Liver (tissue), 9 donors: ENCODE measurements around the gene STARD3. TPM values are rescaled to one million over a fixed set of nuclear protein-coding genes. Genes with fewer than 3 reads are reported as not detected.

Experiments
- DNase-seq: peaks from one replicate; pipeline ENCODE4 v3.0.0-alpha.2; 2017; ENCODE audit warnings: low spot score
- H3K27ac ChIP-seq, 2 donors: one replicate each; pipeline ENCODE4 v1.7.0; 2013; ENCODE audit warnings: inconsistent platforms in 2 of 2, low read length in 2 of 2, control low read depth in 1 of 2, low read depth in 1 of 2, mild to moderate bottlenecking in 1 of 2
- H3K27me3 ChIP-seq, 4 donors: one replicate each; pipeline versions ENCODE4 v1.6.1 to v1.7.0; 2013; ENCODE audit warnings: low read length in 3 of 4, inconsistent platforms in 1 of 4, mild to moderate bottlenecking in 1 of 4, moderate library complexity in 1 of 4; ENCODE audit not compliant: control insufficient read depth in 4 of 4, insufficient read depth in 4 of 4
- H3K36me3 ChIP-seq, 4 donors: one replicate each; pipeline versions ENCODE4 v1.6.1 to v1.7.0; 2013; ENCODE audit warnings: low read length in 3 of 4, mild to moderate bottlenecking in 3 of 4, low read depth in 1 of 4, moderate library complexity in 1 of 4; ENCODE audit not compliant: control insufficient read depth in 4 of 4, insufficient read depth in 3 of 4
- H3K4me1 ChIP-seq, 4 donors: one replicate each; pipeline versions ENCODE4 v1.6.1 to v1.7.0; 2013; ENCODE audit warnings: low read length in 3 of 4, mild to moderate bottlenecking in 3 of 4, moderate library complexity in 1 of 4; ENCODE audit not compliant: control insufficient read depth in 4 of 4, insufficient read depth in 4 of 4
- H3K4me3 ChIP-seq, 3 donors: one replicate each; pipeline versions ENCODE4 v1.6.1 to v1.7.0; 2013; ENCODE audit warnings: low read length in 3 of 3, control low read depth in 1 of 3, low read depth in 1 of 3, mild to moderate bottlenecking in 1 of 3
- H3K9ac ChIP-seq, 2 donors: one replicate each; pipeline ENCODE4 v1.7.0; 2013; ENCODE audit warnings: low read length in 2 of 2, mild to moderate bottlenecking in 2 of 2, moderate library complexity in 2 of 2, control low read depth in 1 of 2, low read depth in 1 of 2
- H3K9me3 ChIP-seq, 4 donors: one replicate each; pipeline versions ENCODE4 v1.6.1 to v1.7.0; 2013; ENCODE audit warnings: low read length in 3 of 4; ENCODE audit not compliant: control insufficient read depth in 4 of 4
- ATF3 ChIP-seq: IDR thresholded peaks from 2 replicates; pipeline ENCODE4 v1.6.1; 2016; ENCODE audit warnings: antibody characterized with exemption
- CTCF ChIP-seq: fragments of 150-350 bp; IDR thresholded peaks from 2 replicates; pipeline ENCODE4 v1.5.1; 2017; ENCODE audit warnings: improper control_type of control experiment, low read depth, low read length; ENCODE audit not compliant: missing input control
- EGR1 ChIP-seq, 2 donors: IDR thresholded peaks; 2 replicates each; pipeline ENCODE4 v1.6.1; 2016 to 2018; ENCODE audit warnings: antibody characterized with exemption in 2 of 2, low read depth in 2 of 2
- FOXA1 ChIP-seq: IDR thresholded peaks from 2 replicates; pipeline ENCODE4 v1.6.1; 2016; ENCODE audit warnings: antibody characterized with exemption
- GABPA ChIP-seq, 2 donors: IDR thresholded peaks in 1 of 2; conservative IDR thresholded peaks in 1 of 2; 2 replicates each; pipeline ENCODE4 v1.6.1; 2016; ENCODE audit warnings: antibody characterized with exemption in 2 of 2, mild to moderate bottlenecking in 1 of 2, moderate library complexity in 1 of 2
- HNF4A ChIP-seq, 2 donors: conservative IDR thresholded peaks; 2 replicates each; pipeline ENCODE4 v1.6.1; 2016; ENCODE audit warnings: antibody characterized with exemption in 2 of 2, mild to moderate bottlenecking in 2 of 2
- HNF4G ChIP-seq: IDR thresholded peaks from 2 replicates; pipeline ENCODE4 v1.6.1; 2016; ENCODE audit warnings: antibody characterized with exemption
- JUND ChIP-seq, 2 donors: IDR thresholded peaks; 2 replicates each; pipeline ENCODE4 v1.6.1; 2016; ENCODE audit warnings: antibody characterized with exemption in 2 of 2
- MAX ChIP-seq: IDR thresholded peaks from 2 replicates; pipeline ENCODE4 v1.6.1; 2016; ENCODE audit warnings: antibody characterized with exemption
- NR2F2 ChIP-seq: IDR thresholded peaks from 2 replicates; pipeline ENCODE4 v1.6.1; 2016; ENCODE audit warnings: antibody characterized with exemption
- RAD21 ChIP-seq, 2 donors: IDR thresholded peaks; 2 replicates each; pipeline ENCODE4 v1.6.1; 2016; ENCODE audit warnings: antibody characterized with exemption in 2 of 2, mild to moderate bottlenecking in 2 of 2
- RXRA ChIP-seq, 2 donors: IDR thresholded peaks; 2 replicates each; pipeline ENCODE4 v1.6.1; 2017 to 2018; ENCODE audit warnings: antibody characterized with exemption in 2 of 2, mild to moderate bottlenecking in 1 of 2
- SP1 ChIP-seq: IDR thresholded peaks from 2 replicates; pipeline ENCODE4 v1.6.1; 2018; ENCODE audit warnings: antibody characterized with exemption, mild to moderate bottlenecking
- TAF1 ChIP-seq: conservative IDR thresholded peaks from 2 replicates; pipeline ENCODE4 v1.6.1; 2016; ENCODE audit warnings: antibody characterized with exemption, mild to moderate bottlenecking
- ZBTB33 ChIP-seq: IDR thresholded peaks from 2 replicates; pipeline ENCODE4 v1.6.1; 2016; ENCODE audit warnings: antibody characterized with exemption
- WGBS: extraction: QIAGEN DNeasy Blood & Tissue Kit; methylation state at CpG from one replicate; pipeline ENCODE4 v1.1.7; 2013; 5-methylcytosine and 5-hydroxymethylcytosine counted together
- polyA plus RNA-seq, 2 donors: library from polyadenylated mRNA; stranded (reverse) in 1 of 2; unstranded in 1 of 2; fragments of 200-250 nt in 1 of 2; fragments of >200 nt in 1 of 2; fragmentation: Nextera tagmentation in 1 of 2; extraction: Ambion mirVana in 1 of 2; gene quantifications; one replicate each; pipeline versions ENCODE4 v1.2.1 to v1.2.3, GENCODE V29; 2013 to 2015
- total RNA-seq, 2 donors: library from RNA; depleted of rRNA; stranded (reverse); fragments of >200 nt; gene quantifications; one replicate each; pipeline ENCODE4 v1.2.3, GENCODE V29; 2014
- donor health status: healthy.
- donor health status: healthy.
- donor health status: healthy.
- donor health status: healthy.
- donor health status: healthy.

STARD3 gene
- total and polyA plus RNA-seq, 4 donors, result 15.0 to 34.0 (median 23.2) TPM

GRCh38 chr17:39600997-39601597 lies 35.8 kb upstream of the STARD3 start:
- peaks cover 9 to 24% (median 14%) of the 10 kb centered on the region in 4 donors for H3K4me1 ChIP-seq
- no peak overlapping the region for H3K4me3 ChIP-seq
- 11% methylated on average over 21 of the region's 21 CpGs for WGBS
- H3K9ac ChIP-seq, result no peak overlapping the region
- no peak for DNase-seq
- H3K36me3 ChIP-seq, result no peaks in the 10 kb centered on the region
- no peaks in the 10 kb centered on the region for H3K9me3 ChIP-seq
- TF ChIP-seq EGR1 (IDR thresholded peaks at IDR 0.05; ENCODE audit: low read depth in 2 of 2) (no peak), JUND (IDR thresholded peaks at IDR 0.05) (no peak), TAF1 (no peak), RXRA (IDR thresholded peaks at IDR 0.05) (no peak), ZBTB33 (no peak), FOXA1 (no peak), RAD21 (IDR thresholded peaks at IDR 0.05) (no peak), SP1 (no peak), GABPA (IDR thresholded peaks at IDR 0.05 in 1 of 2, conservative IDR thresholded peaks at IDR 0.05 in 1 of 2) (no peak), MAX (no peak), CTCF (no peak)
- H3K27ac ChIP-seq, result no peak overlapping the region
- peaks cover 15 to 26% (median 18%) of the 10 kb centered on the region in 4 donors for H3K27me3 ChIP-seq

GRCh38 chr17:39601758-39602532 lies 35.0 kb upstream of the STARD3 start:
- no peaks in the 10 kb centered on the region for H3K36me3 ChIP-seq
- H3K4me1 ChIP-seq, result peaks cover 9 to 32% (median 22%) of the 10 kb centered on the region in 4 donors
- H3K9ac ChIP-seq, result no peak overlapping the region
- WGBS, result 36% methylated on average over 12 of the region's 12 CpGs
- no peak overlapping the region for H3K27ac ChIP-seq
- TF ChIP-seq SP1 (no peak), GABPA (IDR thresholded peaks at IDR 0.05 in 1 of 2, conservative IDR thresholded peaks at IDR 0.05 in 1 of 2) (no peak), EGR1 (IDR thresholded peaks at IDR 0.05; ENCODE audit: low read depth in 2 of 2) (no peak), HNF4G (no peak), CTCF (no peak), ATF3 (no peak), HNF4A (conservative IDR thresholded peaks at IDR 0.05) (no peak), TAF1 (no peak), FOXA1 (no peak), JUND (IDR thresholded peaks at IDR 0.05) (no peak), RXRA (IDR thresholded peaks at IDR 0.05) (no peak), NR2F2 (no peak), ZBTB33 (no peak)
- no peak for DNase-seq
- no peak overlapping the region for H3K4me3 ChIP-seq
- peaks cover 16 to 22% (median 18%) of the 10 kb centered on the region in 4 donors for H3K27me3 ChIP-seq
- no peaks in the 10 kb centered on the region for H3K9me3 ChIP-seq
